Measurements from ENCODE around the gene PIP5K1C. TPM values are rescaled to one million over a fixed set of nuclear protein-coding genes. Genes with fewer than 3 reads are reported as not detected.

Gene PIP5K1C
- total RNA-seq, 1 experiment from 2014 or later, result 26.9 TPM

DNA sequence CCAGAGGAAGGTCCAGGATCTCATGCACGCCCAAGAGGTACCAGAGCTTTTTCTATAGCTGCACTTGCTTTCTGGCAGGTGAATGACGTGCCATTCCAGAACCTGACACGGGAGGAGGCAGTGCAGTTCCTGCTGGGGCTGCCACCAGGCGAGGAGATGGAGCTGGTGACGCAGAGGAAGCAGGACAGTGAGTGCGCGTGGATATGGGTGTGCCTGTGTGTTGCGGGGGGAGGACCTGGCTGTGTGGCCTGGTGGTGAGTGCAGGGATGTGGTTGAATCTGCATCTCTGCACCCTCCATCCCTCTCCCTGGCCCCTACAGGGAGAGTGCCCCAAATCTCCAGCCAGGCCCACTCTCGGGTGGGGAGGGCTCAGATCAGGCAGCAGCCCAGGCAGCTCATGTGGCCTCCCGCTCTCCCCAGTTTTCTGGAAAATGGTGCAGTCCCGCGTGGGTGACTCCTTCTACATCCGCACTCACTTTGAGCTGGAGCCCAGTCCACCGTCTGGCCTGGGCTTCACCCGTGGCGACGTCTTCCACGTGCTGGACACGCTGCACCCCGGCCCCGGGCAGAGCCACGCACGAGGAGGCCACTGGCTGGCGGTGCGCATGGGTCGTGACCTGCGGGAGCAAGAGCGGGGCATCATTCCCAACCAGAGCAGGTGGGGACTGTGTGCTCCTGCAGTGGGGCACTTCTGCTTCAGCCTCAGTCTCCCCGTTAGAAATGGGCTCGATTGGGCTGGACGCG lies 38.4 kb upstream of the PIP5K1C start:
- no peak overlapping the region for H2AFZ ChIP-seq (ENCODE audit: low read depth, low read length, poor library complexity, severe bottlenecking)
- H3K36me3 ChIP-seq (ENCODE audit: control insufficient read depth in 1 of 2, insufficient read depth in 2 of 2, low read length in 2 of 2), result peaks cover 0 to 3% of the 10 kb centered on the region in 2 experiments; a peak in 2 of 4 replicates
- H3K27me3 ChIP-seq (ENCODE audit: insufficient read depth, low read length), result no peaks in the 10 kb centered on the region
- intact Hi-C loops (cut with micrococcal nuclease), result no loop called here
- H3K79me2 ChIP-seq (ENCODE audit: insufficient read depth, low read length), result no peaks in the 10 kb centered on the region
- H3K9ac ChIP-seq (ENCODE audit: low read length), result no peak overlapping the region
- H3K9me3 ChIP-seq (ENCODE audit: control insufficient read depth in 1 of 2, insufficient read depth in 1 of 2, low read depth in 1 of 2, low read length in 2 of 2), result no peaks in the 10 kb centered on the region
- H3K4me3 ChIP-seq (replicated peaks in 1 of 2; ENCODE audit: low read depth in 1 of 2, low read length in 2 of 2), result no peak overlapping the region
- ChIA-PET POLR2A (interaction anchor here (0.6 kb wide), 1 partner anchor 23 kb away, joined by 3 read pairs; the partner anchor contains the start of gene APBA3), CTCF (no interaction called here), RAD21 (ENCODE audit: low non-redundant PET in 1 of 2, low total read pairs in 2 of 2, uncharacterized antibody in 2 of 2, unreplicated experiment in 2 of 2) (no interaction called here)
- ATAC-seq, result no peak
- no peaks in the 10 kb centered on the region for H3K4me1 ChIP-seq (ENCODE audit: control insufficient read depth in 1 of 2, insufficient read depth in 2 of 2, low read length in 2 of 2)
- no peak for TF ChIP-seq RAD21 (IDR thresholded peaks at IDR 0.05; ENCODE audit: low read depth)
- no peak for TF ChIP-seq JUND (IDR thresholded peaks at IDR 0.05)
- no peak for TF ChIP-seq SIN3A (IDR thresholded peaks at IDR 0.05; ENCODE audit: low read depth)
- no peak for TF ChIP-seq EGR1 (IDR thresholded peaks at IDR 0.05; ENCODE audit: low read depth)
- TF ChIP-seq MAX (IDR thresholded peaks at IDR 0.05), result no peak
- no peak for TF ChIP-seq SRF (IDR thresholded peaks at IDR 0.05; ENCODE audit: low read depth)
- TF ChIP-seq EZH2phosphoT487 (IDR thresholded peaks at IDR 0.05; ENCODE audit: borderline replicate concordance), result no peak
- no peak for TF ChIP-seq REST (IDR thresholded peaks at IDR 0.05; ENCODE audit: low read depth)
- TF ChIP-seq POLR2A (IDR thresholded peaks at IDR 0.05; ENCODE audit: borderline replicate concordance, extremely low read depth, insufficient read depth, insufficient read length), result no peak
- H4K20me1 ChIP-seq (ENCODE audit: insufficient read depth), result no peaks in the 10 kb centered on the region
- H3K27ac ChIP-seq (ENCODE audit: low read depth, low read length), result no peak overlapping the region
- H3K9me2 ChIP-seq (ENCODE audit: insufficient read depth), result no peaks in the 10 kb centered on the region
- BruUV-seq (replicated peaks), result no TSS peak
- no peak overlapping the region for H3K4me2 ChIP-seq (ENCODE audit: low read length)
- no peak for DNase-seq (ENCODE audit: low read depth, low spot score)
